Ovary (tissue), 9 donors: ENCODE results near the gene MCM7. TPM values are rescaled to one million over a fixed set of nuclear protein-coding genes. Genes with fewer than 3 reads are reported as not detected.

Experiments used
- DNase-seq, 5 donors: peaks; one replicate each; pipeline ENCODE4 v3.0.0-alpha.2; 2019 to 2020
- H3K27ac ChIP-seq, 2 donors: fragments of 200-600 bp; one replicate each; pipeline versions ENCODE4 v1.5.1 to v1.8.0; 2019 to 2022
- H3K27me3 ChIP-seq: fragments of 200-600 bp; one replicate; pipeline ENCODE4 v1.8.0; 2022
- H3K36me3 ChIP-seq: fragments of 200-600 bp; sonication (generic); one replicate; pipeline ENCODE4 v1.5.1; 2019
- H3K4me1 ChIP-seq: one replicate; pipeline ENCODE4 v1.8.1; 2013; ENCODE audit warnings: mild to moderate bottlenecking, moderate library complexity; ENCODE audit not compliant: insufficient read depth
- H3K4me3 ChIP-seq: fragments of 200-600 bp; sonication (generic); one replicate; pipeline ENCODE4 v1.5.1; 2017
- H3K9me3 ChIP-seq, 2 donors: fragments of 200-600 bp in 1 of 2; sonication (generic) in 1 of 2; one replicate each; pipeline versions ENCODE4 v1.5.1 to v1.8.1; 2013 to 2019; ENCODE audit warnings: mild to moderate bottlenecking in 1 of 2, moderate library complexity in 1 of 2
- EP300 ChIP-seq: sonication (generic); formaldehyde crosslinking; IDR thresholded peaks from one replicate; pipeline ENCODE4 v1.6.1; 2017; ENCODE audit warnings: antibody characterized with exemption
- POLR2A ChIP-seq: fragments of 450-650 bp; IDR thresholded peaks from one replicate; pipeline ENCODE4 v1.6.1; 2017; ENCODE audit warnings: antibody characterized with exemption, mild to moderate bottlenecking, moderate library complexity
- WGBS, 3 donors: extraction: QIAGEN DNeasy Blood & Tissue Kit in 1 of 3; methylation state at CpG; one replicate each; pipeline versions ENCODE4 v1.1.5 to v1.1.7; 2013 to 2017; 5-methylcytosine and 5-hydroxymethylcytosine counted together
- intact Hi-C, 4 donors: fragments of 100-400 bp; cut with DNase I; formaldehyde crosslinking; loops; one replicate each; pipeline versions ENCODE4 v1.11.0 to v1.15.1; 2022 to 2023
- microRNA counts: library from miRNA; unstranded; fragments of <30 nt; microRNA quantifications from one replicate; lab custom pipeline; 2016
- microRNA-seq, 3 donors: library from miRNA; unstranded; fragments of <30 nt; microRNA quantifications; one replicate each; pipeline versions ENCODE4 to v1.2.0, GENCODE V29; 2019 to 2020
- polyA plus RNA-seq, 2 donors: library from polyadenylated mRNA; stranded (reverse); fragments of 200-250 nt in 1 of 2; fragments of 350-450 nt in 1 of 2; fragmentation: Illumina TruSeq in 1 of 2; extraction: RNeasy Lipid Tissue Mini Kit (QIAGEN cat#74804) in 1 of 2; gene quantifications; one replicate each; pipeline ENCODE4 v1.2.3, GENCODE V29; 2013 to 2014
- small RNA-seq: library from RNA; depleted of rRNA; stranded (forward); fragments of <200 nt; gene quantifications from one replicate; pipeline ENCODE3, GENCODE V24; 2016
- total RNA-seq, 7 donors: library from RNA; depleted of rRNA in 2 of 7; stranded (reverse); fragments of >200 nt in 2 of 7; fragmentation: NEBNext Ultra II Directional in 3 of 7; extraction: Animal tissue kit (Norgen Biotek cat#: 25700) in 3 of 7; gene quantifications; one replicate each; pipeline versions ENCODE4 v1.1.0 to v1.2.4, GENCODE V29; 2016 to 2023
- TF ChIP-seq, protein P1 (sequence below), 3 donors: fragments of 450-650 bp in 2 of 3; fragments of 200-600 bp in 1 of 3; IDR thresholded peaks; one replicate each; pipeline versions ENCODE4 v1.5.1 to v1.8.0; 2016 to 2022; ENCODE audit warnings: antibody characterized with exemption in 3 of 3, mild to moderate bottlenecking in 1 of 3
- donor health status: DM: no; HTN: no; CAD: no; lungs with moderate emphysema.
- donor health status: DM: no; HTN: no; CAD: no.
- donor health status: Bipolar disorder and iron deficiency.
- donor health status: DM: yes; HTN: yes; CAD: no.
- donor health status: DM: no; HTN: no; CAD: no.
- donor health status: DM: yes; HTN: yes; CAD: no.

MCM7 gene
- total and polyA plus RNA-seq, 9 donors, result 24.4 to 79.7 (median 44.1) TPM

DNA sequence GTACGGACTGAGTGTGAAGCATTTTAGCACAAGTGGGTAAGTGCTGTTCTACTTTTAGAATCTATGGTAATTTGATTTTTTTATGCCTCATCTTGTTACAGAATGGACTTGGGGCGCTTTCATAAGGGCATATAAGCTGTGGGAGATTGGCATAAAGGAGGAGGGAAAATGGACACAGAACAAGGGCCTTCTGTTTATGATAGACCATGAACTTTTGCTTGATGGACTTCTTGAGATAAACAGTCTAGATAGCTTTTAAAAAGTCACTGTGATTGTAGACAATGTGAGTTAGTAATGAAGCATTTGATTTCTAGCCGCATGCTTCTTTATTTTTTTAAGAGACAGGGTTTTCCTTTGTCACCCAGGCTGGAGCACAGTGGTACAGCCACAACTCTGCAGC lies 49.6 kb downstream of the MCM7 start:
- WGBS, 3 donors, result 86 to 92% (median 89%) methylated on average over 3 of the region's 3 CpGs
- DNase-seq, result no peak
- intact Hi-C loops, result no loop called here
- Histone ChIP-seq H3K4me3 (no peak overlapping the region), H3K9me3 (no peaks in the 10 kb centered on the region), H3K27me3 (no peaks in the 10 kb centered on the region), H3K36me3 (no peaks in the 10 kb centered on the region), H3K4me1 (peaks cover 5% of the 10 kb centered on the region), H3K27ac (no peak overlapping the region)
- TF ChIP-seq POLR2A (no peak), EP300 (no peak)
- TF ChIP-seq, protein P1, sequence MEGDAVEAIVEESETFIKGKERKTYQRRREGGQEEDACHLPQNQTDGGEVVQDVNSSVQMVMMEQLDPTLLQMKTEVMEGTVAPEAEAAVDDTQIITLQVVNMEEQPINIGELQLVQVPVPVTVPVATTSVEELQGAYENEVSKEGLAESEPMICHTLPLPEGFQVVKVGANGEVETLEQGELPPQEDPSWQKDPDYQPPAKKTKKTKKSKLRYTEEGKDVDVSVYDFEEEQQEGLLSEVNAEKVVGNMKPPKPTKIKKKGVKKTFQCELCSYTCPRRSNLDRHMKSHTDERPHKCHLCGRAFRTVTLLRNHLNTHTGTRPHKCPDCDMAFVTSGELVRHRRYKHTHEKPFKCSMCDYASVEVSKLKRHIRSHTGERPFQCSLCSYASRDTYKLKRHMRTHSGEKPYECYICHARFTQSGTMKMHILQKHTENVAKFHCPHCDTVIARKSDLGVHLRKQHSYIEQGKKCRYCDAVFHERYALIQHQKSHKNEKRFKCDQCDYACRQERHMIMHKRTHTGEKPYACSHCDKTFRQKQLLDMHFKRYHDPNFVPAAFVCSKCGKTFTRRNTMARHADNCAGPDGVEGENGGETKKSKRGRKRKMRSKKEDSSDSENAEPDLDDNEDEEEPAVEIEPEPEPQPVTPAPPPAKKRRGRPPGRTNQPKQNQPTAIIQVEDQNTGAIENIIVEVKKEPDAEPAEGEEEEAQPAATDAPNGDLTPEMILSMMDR (IDR thresholded peaks at IDR 0.05), result no peak

DNA sequence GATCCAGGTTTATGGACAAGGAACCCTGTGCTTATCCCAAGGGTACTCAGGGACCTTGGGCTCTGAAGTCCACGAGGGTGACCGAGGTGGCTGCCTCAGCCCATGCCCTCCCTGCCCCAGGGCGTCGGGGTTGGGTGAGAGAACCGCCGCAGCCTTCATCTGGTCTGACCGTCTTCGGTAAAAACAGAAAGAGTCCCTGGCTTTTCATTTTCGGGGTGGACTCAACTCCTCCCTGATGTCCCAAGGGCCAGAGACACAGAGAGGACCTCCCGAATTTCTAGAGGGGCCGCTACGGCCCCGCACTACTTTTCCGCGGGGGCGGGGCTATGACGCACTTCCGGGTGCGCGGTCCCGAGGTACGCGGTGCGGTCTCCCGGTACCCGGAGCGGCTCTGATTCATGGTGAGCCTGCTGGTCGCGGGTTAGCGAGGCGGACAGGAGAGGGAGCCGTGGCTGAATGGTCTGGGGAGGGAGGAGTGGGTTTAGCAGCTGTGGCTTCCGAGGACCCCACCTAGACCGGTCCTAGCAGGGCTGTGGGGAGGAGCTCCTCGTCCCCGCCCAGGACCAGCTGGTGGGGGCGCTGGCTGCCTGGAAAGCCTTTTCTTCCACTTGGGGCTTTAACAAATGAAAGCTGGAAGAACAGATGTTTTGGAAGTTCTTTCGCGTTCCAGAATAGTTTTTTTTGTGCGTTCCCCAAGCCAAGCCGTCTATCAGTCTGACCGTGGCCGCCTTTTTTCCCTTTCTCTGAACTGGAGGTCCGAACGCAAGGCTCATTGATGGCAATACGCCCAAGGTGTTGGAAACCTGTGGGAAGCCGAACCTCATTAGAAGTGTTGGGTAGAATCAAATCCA lies 51.5 kb downstream of the MCM7 start, which contains the start of gene ZSCAN21:
Gene ZSCAN21, plus strand, starts transcription at position 334 of the 851 bp plus-strand sequence. CDS start 7,233 bp downstream, outside the sequence.
- Histone ChIP-seq H3K36me3 (no peaks in the 10 kb centered on the region), H3K9me3 (no peaks in the 10 kb centered on the region), H3K4me1 (peaks cover 5% of the 10 kb centered on the region), H3K4me3 (peak within 1 kb of the TSS; percentile 79), H3K27ac (peak within 1 kb of the TSS; percentile 90 to 91), H3K27me3 (no peaks in the 10 kb centered on the region)
- peak; percentile 88 to 94 (median 90) for DNase-seq
- WGBS, 3 donors, result 0 to 1% (median 1%) methylated on average over 46 to 47 of the region's 47 CpGs
- TF ChIP-seq POLR2A, result peak; percentile 76
- TF ChIP-seq EP300, result no peak
- TF ChIP-seq, protein P1 (IDR thresholded peaks at IDR 0.05), result peak in 2 of 3 donors; percentile 17 to 35
- intact Hi-C loops, result no loop called here

DNA sequence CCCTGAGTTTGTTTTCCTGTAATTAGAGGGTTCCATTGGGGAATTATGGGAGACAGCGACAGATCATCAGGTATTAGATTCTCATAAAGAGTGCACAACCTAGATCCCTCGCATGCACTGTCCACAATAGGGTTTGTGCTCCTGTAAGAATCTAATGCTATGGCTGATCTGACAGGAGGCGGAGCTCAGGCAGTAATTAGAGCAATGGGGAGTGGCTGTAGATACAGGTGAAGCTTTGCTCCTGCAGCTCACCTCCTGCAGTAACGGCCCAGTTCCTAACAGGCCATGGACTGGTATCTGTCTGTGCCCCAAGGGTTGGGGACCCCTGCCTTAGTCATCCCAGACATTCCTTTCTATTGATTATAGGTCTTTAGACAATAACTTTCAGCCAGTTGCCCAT lies 52.5 kb downstream of the MCM7 start:
- Histone ChIP-seq H3K4me3 (no peak overlapping the region), H3K36me3 (no peaks in the 10 kb centered on the region), H3K27me3 (no peaks in the 10 kb centered on the region), H3K9me3 (no peaks in the 10 kb centered on the region), H3K4me1 (peaks cover 5% of the 10 kb centered on the region), H3K27ac (no peak overlapping the region)
- WGBS, 3 donors, result 87 to 93% (median 93%) methylated on average over 4 of the region's 4 CpGs
- intact Hi-C loops, result no loop called here
- TF ChIP-seq, protein P1 (IDR thresholded peaks at IDR 0.05), result no peak
- TF ChIP-seq POLR2A, result no peak
- no peak for TF ChIP-seq EP300
- DNase-seq, result no peak

DNA sequence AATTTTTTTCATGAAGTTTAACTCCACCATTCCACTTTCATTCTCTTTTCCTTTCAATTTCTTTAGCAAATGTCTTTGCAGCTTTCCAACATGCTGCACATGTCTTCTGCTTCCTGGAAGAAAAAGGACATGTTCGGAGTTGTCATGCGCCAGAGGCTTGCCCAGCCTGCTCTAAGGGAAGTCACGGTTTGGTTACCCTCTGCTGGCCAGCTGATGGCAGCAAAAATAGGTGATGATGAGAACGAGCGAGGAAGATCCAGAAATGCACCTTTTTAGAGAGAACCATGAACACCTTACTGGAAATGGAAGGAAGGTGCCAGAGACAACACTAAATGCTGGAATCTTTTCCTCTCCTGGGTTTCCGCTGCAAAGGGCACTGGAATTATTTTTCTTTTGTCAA lies 56.5 kb downstream of the MCM7 start:
- Histone ChIP-seq H3K4me1 (no peaks in the 10 kb centered on the region), H3K27ac (no peak overlapping the region), H3K27me3 (no peaks in the 10 kb centered on the region), H3K9me3 (no peaks in the 10 kb centered on the region), H3K36me3 (no peaks in the 10 kb centered on the region), H3K4me3 (no peak overlapping the region)
- intact Hi-C loops, result no loop called here
- TF ChIP-seq, protein P1 (IDR thresholded peaks at IDR 0.05), result no peak
- 67 to 75% (median 68%) methylated on average over 6 of the region's 6 CpGs for WGBS, 3 donors
- no peak for DNase-seq

MicroRNA genes within 50 kb of the gene (microRNA counts, 767-probe panel; counts per million panel counts)
- 1,810 counts per million, percentile 80 among the panel's probes with 10 or more counts for microRNA hsa-miR-106b-5p (lab: Ali Mortazavi, UCI)
- microRNA hsa-miR-25-3p (lab: Ali Mortazavi, UCI), result 6,061 counts per million, percentile 97 among the panel's probes with 10 or more counts
- 4,581 counts per million, percentile 92 among the panel's probes with 10 or more counts for microRNA hsa-miR-93-5p (lab: Ali Mortazavi, UCI)

Small RNA genes within 50 kb of the gene (microRNA-seq; reads per million reads assigned to microRNA genes)
- 322 to 1,113 (median 871) reads per million in 3 donors for gene MIR106B
- 135 to 661 (median 305) reads per million in 3 donors for gene MIR25
- 285 to 1,086 (median 334) reads per million in 3 donors for gene MIR93

Small RNA genes within 50 kb of the gene (small RNA-seq; reads per million reads assigned to genes)
- gene MIR106B (22.6 reads per million, percentile 87 among the genes with 10 or more reads in this experiment), gene MIR25 (618 reads per million, percentile 96 among the genes with 10 or more reads in this experiment), gene MIR93 (24.9 reads per million, percentile 88 among the genes with 10 or more reads in this experiment)

Other genes with a start within 250 kb of the MCM7 start
- under 1 TPM in 1 of 7 donors, not detected in 6; 0.57 TPM for gene OR2AE1, start 224.4 kb downstream of the MCM7 start, total RNA-seq
- not detected for gene OR2AE1, start 224.4 kb downstream of the MCM7 start, polyA plus RNA-seq
- 10 to 100 TPM; 31.7 to 58.9 (median 45.1) TPM for gene TRIM4, start 181.9 kb downstream of the MCM7 start, total RNA-seq
- gene TRIM4, start 181.9 kb downstream of the MCM7 start, polyA plus RNA-seq, result 10 to 100 TPM; 42.2 to 64.8 TPM
- gene GJC3, start 171.8 kb downstream of the MCM7 start, total RNA-seq, result 1 to 10 TPM in 1 of 7 donors, under 1 TPM in 3, not detected in 3; 0.18 to 1.3 (median 0.29) TPM
- gene GJC3, start 171.8 kb downstream of the MCM7 start, polyA plus RNA-seq, result under 1 TPM; 0.42 to 0.45 TPM
- gene AZGP1, start 125.4 kb downstream of the MCM7 start, total RNA-seq, result 10 to 100 TPM in 1 of 7 donors, 1 to 10 TPM in 3, under 1 TPM in 3; 0.34 to 21.3 (median 2.3) TPM
- 1 to 10 TPM; 1.3 to 5.4 TPM for gene AZGP1, start 125.4 kb downstream of the MCM7 start, polyA plus RNA-seq
- 10 to 100 TPM; 28.8 to 90.7 (median 73.9) TPM for gene ZKSCAN1, start 85.8 kb downstream of the MCM7 start, total RNA-seq
- gene ZKSCAN1, start 85.8 kb downstream of the MCM7 start, polyA plus RNA-seq, result 10 to 100 TPM; 14.2 to 29.4 TPM
- 10 to 100 TPM in 6 of 7 donors, 1 to 10 TPM in 1; 9.2 to 16.2 (median 13.5) TPM for gene ZSCAN21, start 51.6 kb downstream of the MCM7 start, total RNA-seq
- gene ZSCAN21, start 51.6 kb downstream of the MCM7 start, polyA plus RNA-seq, result 10 to 100 TPM in 1 of 2 donors, 1 to 10 TPM in 1; 9.2 to 11.8 TPM
- 10 to 100 TPM; 21.9 to 45.0 (median 38.4) TPM for gene ZNF3, start 19.7 kb downstream of the MCM7 start, total RNA-seq
- 10 to 100 TPM; 28.0 to 41.3 TPM for gene ZNF3, start 19.7 kb downstream of the MCM7 start, polyA plus RNA-seq
- 100 to 1,000 TPM in 2 of 7 donors, 10 to 100 TPM in 5; 33.6 to 110 (median 98.2) TPM for gene COPS6, start 12.4 kb downstream of the MCM7 start, total RNA-seq
- gene COPS6, start 12.4 kb downstream of the MCM7 start, polyA plus RNA-seq, result 100 to 1,000 TPM in 1 of 2 donors, 10 to 100 TPM in 1; 97.4 to 145 TPM
- 10 to 100 TPM; 10.9 to 20.3 (median 14.2) TPM for gene AP4M1, start 246 bp upstream of the MCM7 start, total RNA-seq
- 10 to 100 TPM; 13.8 to 19.0 TPM for gene AP4M1, start 246 bp upstream of the MCM7 start, polyA plus RNA-seq
- 10 to 100 TPM; 35.9 to 66.1 (median 57.5) TPM for gene TAF6, start 18.0 kb upstream of the MCM7 start, total RNA-seq
- 10 to 100 TPM; 43.1 to 52.1 TPM for gene TAF6, start 18.0 kb upstream of the MCM7 start, polyA plus RNA-seq
- 10 to 100 TPM; 11.7 to 28.7 (median 22.0) TPM for gene CNPY4, start 18.2 kb upstream of the MCM7 start, total RNA-seq
- 10 to 100 TPM; 33.9 to 42.8 TPM for gene CNPY4, start 18.2 kb upstream of the MCM7 start, polyA plus RNA-seq
- 1 to 10 TPM; 3.4 to 6.7 (median 4.5) TPM for gene MBLAC1, start 25.6 kb upstream of the MCM7 start, total RNA-seq
- gene MBLAC1, start 25.6 kb upstream of the MCM7 start, polyA plus RNA-seq, result 1 to 10 TPM in 1 of 2 donors, under 1 TPM in 1; 0.28 to 3.4 TPM
- gene LAMTOR4, start 47.5 kb upstream of the MCM7 start, total RNA-seq, result 100 to 1,000 TPM; 101 to 245 (median 108) TPM
- gene LAMTOR4, start 47.5 kb upstream of the MCM7 start, polyA plus RNA-seq, result 100 to 1,000 TPM in 1 of 2 donors, 10 to 100 TPM in 1; 10.3 to 246 TPM
- gene TRAPPC14, start 57.3 kb upstream of the MCM7 start, total RNA-seq, result 10 to 100 TPM in 5 of 7 donors, 1 to 10 TPM in 2; 6.2 to 27.2 (median 14.8) TPM
- gene TRAPPC14, start 57.3 kb upstream of the MCM7 start, polyA plus RNA-seq, result 1 to 10 TPM; 2.8 to 9.1 TPM
- 10 to 100 TPM in 2 of 7 donors, 1 to 10 TPM in 5; 3.1 to 16.3 (median 7.4) TPM for gene GAL3ST4, start 67.2 kb upstream of the MCM7 start, total RNA-seq
- gene GAL3ST4, start 67.2 kb upstream of the MCM7 start, polyA plus RNA-seq, result 10 to 100 TPM in 1 of 2 donors, 1 to 10 TPM in 1; 4.3 to 10.6 TPM
- gene GPC2, start 76.0 kb upstream of the MCM7 start, total RNA-seq, result 1 to 10 TPM; 2.0 to 5.6 (median 3.1) TPM
- 1 to 10 TPM in 1 of 2 donors, under 1 TPM in 1; 0.25 to 2.9 TPM for gene GPC2, start 76.0 kb upstream of the MCM7 start, polyA plus RNA-seq
- gene STAG3, start 76.5 kb upstream of the MCM7 start, total RNA-seq, result 1 to 10 TPM in 4 of 7 donors, under 1 TPM in 3; 0.66 to 2.8 (median 1.7) TPM
- gene STAG3, start 76.5 kb upstream of the MCM7 start, polyA plus RNA-seq, result 1 to 10 TPM; 1.9 to 3.2 TPM
- gene PVRIG, start 118.6 kb upstream of the MCM7 start, total RNA-seq, result 1 to 10 TPM in 1 of 7 donors, under 1 TPM in 4, not detected in 2; 0.25 to 1.7 (median 0.48) TPM
- gene PVRIG, start 118.6 kb upstream of the MCM7 start, polyA plus RNA-seq, result under 1 TPM; 0.12 to 0.21 TPM
- not detected for gene SPDYE3, start 206.3 kb upstream of the MCM7 start, total RNA-seq
- under 1 TPM in 1 of 2 donors, not detected in 1; 0.12 TPM for gene SPDYE3, start 206.3 kb upstream of the MCM7 start, polyA plus RNA-seq